SH-SY5Y (cell line): Measurements from ENCODE around the gene UBQLN1.

Experiments used
- GATA2 ChIP-seq: IDR thresholded peaks from 2 replicates; pipeline ENCODE4 v1.6.1; 2011; ENCODE audit warnings: mild to moderate bottlenecking, low read depth, low read length
- GATA3 ChIP-seq: IDR thresholded peaks from 2 replicates; pipeline ENCODE4 v1.6.1; 2011; ENCODE audit warnings: low read depth, mild to moderate bottlenecking, low read length, moderate library complexity

DNA sequence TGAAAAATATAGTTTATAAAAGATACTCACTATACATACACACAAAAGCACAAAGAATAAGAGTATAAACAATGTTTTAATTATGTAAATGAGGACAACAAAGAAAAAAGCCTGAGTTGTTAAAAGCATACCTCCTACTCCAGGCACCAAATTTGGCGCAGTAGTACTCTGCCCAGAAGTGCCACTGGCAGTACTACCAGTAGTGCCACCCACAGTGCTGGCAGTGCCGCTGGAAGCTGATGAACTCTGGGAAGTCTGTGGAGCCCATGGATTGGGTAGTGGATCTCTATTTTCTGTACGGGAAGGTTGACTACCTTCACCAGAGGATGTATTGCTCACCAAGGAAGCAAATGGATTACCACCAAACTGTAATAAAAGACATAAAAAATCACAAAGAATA is 30.2 kb downstream of the UBQLN1 start:
- TF ChIP-seq GATA2, result no peak
- TF ChIP-seq GATA3, result no peak
